CD14-positive monocyte (primary cell): ENCODE results near the gene SFXN2. TPM values are rescaled to one million over a fixed set of nuclear protein-coding genes. Genes with fewer than 3 reads are reported as not detected.
A peak's percentile ranks its signal among the peaks of the same experiment; 100 is the strongest.
"Not testable (repeated sequence)": the region's sequence is repeated elsewhere in the genome, so short reads cannot be mapped to it uniquely, and the experiment has no call there.

ENCODE experiments used
- DNase-seq, 3 donors: peaks; one replicate each; pipeline ENCODE4 v3.0.0-alpha.2; 2011 to 2022
- H2AFZ ChIP-seq: 2 replicates; pipeline ENCODE4 v1.6.0; 2012; ENCODE audit warnings: mild to moderate bottlenecking, low read depth, low read length, inconsistent platforms; ENCODE audit not compliant: insufficient read depth, poor library complexity, severe bottlenecking
- H3K27ac ChIP-seq, 2 donors: 1 replicate in 1 of 2; 2 replicates in 1 of 2; pipeline ENCODE4 v1.5.1; 2012 to 2013; ENCODE audit warnings: low read length in 2 of 2, control low read depth in 1 of 2, inconsistent platforms in 1 of 2, low read depth in 1 of 2, mild to moderate bottlenecking in 1 of 2
- H3K27me3 ChIP-seq, 2 donors: one replicate each; pipeline versions ENCODE4 v1.6.0 to v1.6.1; 2011 to 2013; ENCODE audit warnings: low read length in 2 of 2; ENCODE audit not compliant: control insufficient read depth in 2 of 2, insufficient read depth in 2 of 2
- H3K36me3 ChIP-seq, 2 donors: replicated peaks in 1 of 2; 1 replicate in 1 of 2; 2 replicates in 1 of 2; pipeline versions ENCODE4 v1.5.1 to v1.6.1; 2012 to 2013; ENCODE audit warnings: low read length in 2 of 2, control low read depth in 1 of 2, inconsistent platforms in 1 of 2, mild to moderate bottlenecking in 1 of 2; ENCODE audit not compliant: insufficient read depth in 2 of 2, control insufficient read depth in 1 of 2
- H3K4me1 ChIP-seq, 2 donors: 1 replicate in 1 of 2; 2 replicates in 1 of 2; pipeline versions ENCODE4 v1.5.1 to v1.6.1; 2012 to 2013; ENCODE audit warnings: low read length in 2 of 2, control low read depth in 1 of 2, inconsistent platforms in 1 of 2, mild to moderate bottlenecking in 1 of 2, moderate library complexity in 1 of 2; ENCODE audit not compliant: insufficient read depth in 2 of 2, control insufficient read depth in 1 of 2
- H3K4me2 ChIP-seq: replicated peaks from 2 replicates; pipeline ENCODE3; 2012; ENCODE audit warnings: low read length, moderate library complexity, mild to moderate bottlenecking; ENCODE audit not compliant: poor library complexity, severe bottlenecking; ENCODE audit errors: extremely low read depth
- H3K4me3 ChIP-seq, 3 experiments: fragments of 200-600 bp in 1 of 3; sonication (generic) in 1 of 3; replicated peaks in 1 of 3; 1 replicate in 2 of 3; 2 replicates in 1 of 3; pipeline ENCODE4 v1.5.1; 2011 to 2013; ENCODE audit warnings: low read length in 3 of 3, mild to moderate bottlenecking in 3 of 3, control low read depth in 2 of 3, low read depth in 2 of 3, inconsistent platforms in 1 of 3, moderate library complexity in 1 of 3
- H3K79me2 ChIP-seq: 2 replicates; pipeline ENCODE4 v1.6.0; 2012; ENCODE audit warnings: mild to moderate bottlenecking, control low read depth, inconsistent platforms, low read length, moderate library complexity; ENCODE audit not compliant: insufficient read depth
- H3K9ac ChIP-seq: 2 replicates; pipeline ENCODE4 v1.6.0; 2017; ENCODE audit warnings: low read length, mild to moderate bottlenecking; ENCODE audit not compliant: insufficient read depth, poor library complexity, severe bottlenecking
- H3K9me3 ChIP-seq, 2 donors: replicated peaks in 1 of 2; 1 replicate in 1 of 2; 2 replicates in 1 of 2; pipeline versions ENCODE4 v1.5.1 to v1.6.1; 2012 to 2013; ENCODE audit warnings: low read length in 2 of 2, control low read depth in 1 of 2; ENCODE audit not compliant: control insufficient read depth in 1 of 2, insufficient read depth in 1 of 2
- H4K20me1 ChIP-seq: 2 replicates; pipeline ENCODE4 v1.6.0; 2012; ENCODE audit warnings: mild to moderate bottlenecking, low read length, control low read depth, moderate library complexity; ENCODE audit not compliant: insufficient read depth
- H3K27ac Mint-ChIP-seq, 7 donors: one replicate each; pipeline ENCODE4 v1.8.0; 2020; ENCODE audit warnings: mild to moderate bottlenecking in 7 of 7, mixed read lengths in 7 of 7, moderate library complexity in 6 of 7, inconsistent platforms in 2 of 7
- H3K27me3 Mint-ChIP-seq, 3 donors: one replicate each; pipeline ENCODE4 v1.8.0; 2021 to 2022; ENCODE audit warnings: low read depth in 3 of 3, mild to moderate bottlenecking in 3 of 3, mixed read lengths in 3 of 3, moderate library complexity in 3 of 3, inconsistent platforms in 1 of 3
- H3K36me3 Mint-ChIP-seq, 2 donors: one replicate each; pipeline ENCODE4 v1.8.0; 2020; ENCODE audit warnings: mixed read lengths in 2 of 2, inconsistent platforms in 1 of 2, mild to moderate bottlenecking in 1 of 2
- H3K4me1 Mint-ChIP-seq: one replicate; pipeline ENCODE4 v1.8.0; 2020; ENCODE audit warnings: mild to moderate bottlenecking, mixed read lengths
- H3K4me3 Mint-ChIP-seq, 2 donors: one replicate each; pipeline ENCODE4 v1.8.0; 2020; ENCODE audit warnings: mild to moderate bottlenecking in 2 of 2, mixed read lengths in 2 of 2, moderate library complexity in 1 of 2
- H3K9me3 Mint-ChIP-seq, 7 donors: one replicate each; pipeline ENCODE4 v1.8.0; 2020 to 2022; ENCODE audit warnings: mixed read lengths in 7 of 7, mild to moderate bottlenecking in 6 of 7, moderate library complexity in 6 of 7, inconsistent platforms in 2 of 7
- WGBS: methylation state at CpG from one replicate; pipeline ENCODE4 v1.1.5; 2013; ENCODE audit warnings: missing lambda C conversion rate; ENCODE audit not compliant: insufficient coverage; 5-methylcytosine and 5-hydroxymethylcytosine counted together
- intact Hi-C, 2 donors: fragments of 100-400 bp; cut with micrococcal nuclease; formaldehyde crosslinking; loops; one replicate each; pipeline versions ENCODE4 v1.15.0 to v1.15.1; 2023
- polyA plus RNA-seq, 3 donors: library from polyadenylated mRNA; depleted of rRNA in 1 of 3; unstranded in 2 of 3; stranded (reverse) in 1 of 3; fragments of 300-500 nt in 2 of 3; fragments of >200 nt in 1 of 3; fragmentation: Illumina TruSeq in 2 of 3; gene quantifications; 1 replicate in 2 of 3; 2 replicates in 1 of 3; pipeline ENCODE4 v1.2.3, GENCODE V29; 2012 to 2021
- TF ChIP-seq, protein P1 (sequence below): fragments of 200-600 bp; IDR thresholded peaks from one replicate; pipeline ENCODE4 v1.8.0; 2022; ENCODE audit warnings: antibody characterized with exemption, mild to moderate bottlenecking

SFXN2 gene
- polyA plus RNA-seq, 3 donors, result 1.3 to 2.0 (median 1.8) TPM

DNA sequence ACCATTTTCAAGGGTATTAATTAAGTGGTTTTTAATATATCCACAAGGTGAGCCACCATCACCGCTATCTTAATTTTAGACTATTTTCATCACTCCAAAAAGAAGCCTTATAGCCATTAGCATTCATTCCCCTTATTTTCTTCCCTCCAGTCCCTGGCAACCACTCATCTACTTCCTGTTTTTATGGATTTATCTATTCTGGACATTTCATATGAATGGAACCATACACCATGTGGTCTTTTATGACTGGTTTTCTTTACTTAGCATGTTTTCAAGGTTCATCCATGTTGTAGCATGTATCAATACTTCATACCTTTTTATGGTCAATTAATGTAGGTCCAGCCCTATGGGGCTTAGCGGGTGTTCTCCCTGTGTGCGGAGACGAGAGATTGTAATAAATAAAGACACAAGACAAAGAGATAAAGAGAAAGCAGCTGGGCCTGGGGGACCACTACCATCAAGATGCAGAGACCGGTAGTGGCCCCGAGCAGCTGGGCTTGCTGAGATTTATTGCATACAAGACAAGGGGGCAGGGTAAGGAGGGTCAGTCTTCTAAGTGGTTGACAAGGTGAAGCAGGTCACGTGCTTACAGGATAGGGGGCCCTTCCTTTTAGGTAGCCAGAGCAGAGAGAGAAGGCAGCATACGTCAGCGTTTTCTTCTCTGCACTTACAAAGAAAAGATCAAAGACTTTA lies 44.0 kb downstream of the SFXN2 start:
- peaks cover 88% of the 10 kb centered on the region for H3K79me2 ChIP-seq
- TF ChIP-seq, protein P1, sequence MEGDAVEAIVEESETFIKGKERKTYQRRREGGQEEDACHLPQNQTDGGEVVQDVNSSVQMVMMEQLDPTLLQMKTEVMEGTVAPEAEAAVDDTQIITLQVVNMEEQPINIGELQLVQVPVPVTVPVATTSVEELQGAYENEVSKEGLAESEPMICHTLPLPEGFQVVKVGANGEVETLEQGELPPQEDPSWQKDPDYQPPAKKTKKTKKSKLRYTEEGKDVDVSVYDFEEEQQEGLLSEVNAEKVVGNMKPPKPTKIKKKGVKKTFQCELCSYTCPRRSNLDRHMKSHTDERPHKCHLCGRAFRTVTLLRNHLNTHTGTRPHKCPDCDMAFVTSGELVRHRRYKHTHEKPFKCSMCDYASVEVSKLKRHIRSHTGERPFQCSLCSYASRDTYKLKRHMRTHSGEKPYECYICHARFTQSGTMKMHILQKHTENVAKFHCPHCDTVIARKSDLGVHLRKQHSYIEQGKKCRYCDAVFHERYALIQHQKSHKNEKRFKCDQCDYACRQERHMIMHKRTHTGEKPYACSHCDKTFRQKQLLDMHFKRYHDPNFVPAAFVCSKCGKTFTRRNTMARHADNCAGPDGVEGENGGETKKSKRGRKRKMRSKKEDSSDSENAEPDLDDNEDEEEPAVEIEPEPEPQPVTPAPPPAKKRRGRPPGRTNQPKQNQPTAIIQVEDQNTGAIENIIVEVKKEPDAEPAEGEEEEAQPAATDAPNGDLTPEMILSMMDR, result no peak
- peaks cover 6 to 7% of the 10 kb centered on the region in 2 donors for H3K4me1 ChIP-seq
- no peak overlapping the region for H3K4me2 ChIP-seq
- peaks cover 0 to 2% (median 0%) of the 10 kb centered on the region in 3 donors for H3K27me3 Mint-ChIP-seq
- H3K27ac ChIP-seq, result no peak overlapping the region
- H3K9ac ChIP-seq, result no peak overlapping the region
- no peak for DNase-seq
- H3K27ac Mint-ChIP-seq, result peak overlapping the region in 6 of 7 donors; percentile 35 to 87 (median 52)
- no peaks in the 10 kb centered on the region for H3K9me3 ChIP-seq
- H3K9me3 Mint-ChIP-seq, result peaks cover 0 to 4% (median 0%) of the 10 kb centered on the region in 7 donors
- H3K4me3 Mint-ChIP-seq, result no peak overlapping the region
- intact Hi-C loops, result loop anchor here in 1 of 2 donors (10.0 kb wide), 1 partner anchor 46 kb away; no protein-coding TSS in a partner anchor
- H4K20me1 ChIP-seq, result peaks cover 74% of the 10 kb centered on the region
- H2AFZ ChIP-seq, result no peak overlapping the region
- peaks cover 34 to 58% of the 10 kb centered on the region in 2 donors for H3K36me3 Mint-ChIP-seq
- H3K4me3 ChIP-seq, result no peak overlapping the region
- peaks cover 10 to 22% of the 10 kb centered on the region in 2 donors for H3K36me3 ChIP-seq
- H3K27me3 ChIP-seq, result no peaks in the 10 kb centered on the region
- peaks cover 19% of the 10 kb centered on the region for H3K4me1 Mint-ChIP-seq
- 94% methylated on average over 2 of the region's 9 CpGs for WGBS

DNA sequence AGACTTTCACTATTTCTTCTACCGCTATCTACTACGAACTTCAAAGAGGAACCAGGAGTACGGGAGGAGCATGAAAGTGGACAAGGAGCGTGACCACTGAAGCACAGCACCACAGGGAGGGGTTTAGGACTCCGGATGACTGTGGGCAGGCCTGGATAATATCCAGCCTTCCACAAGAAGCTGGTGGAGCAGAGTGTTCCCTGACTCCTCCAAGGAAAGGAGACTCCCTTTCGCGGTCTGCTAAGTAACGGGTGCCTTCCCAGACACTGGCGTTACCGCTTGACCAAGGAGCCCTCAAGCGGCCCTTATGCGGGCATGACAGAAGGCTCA lies 44.5 kb downstream of the SFXN2 start:
- H3K27me3 ChIP-seq, H3K27me3 Mint-ChIP-seq, H3K9me3 Mint-ChIP-seq, H3K4me1 ChIP-seq, H3K9ac ChIP-seq, H3K9me3 ChIP-seq, DNase-seq, H3K4me3 ChIP-seq, H3K4me3 Mint-ChIP-seq, H3K4me2 ChIP-seq, H3K27ac ChIP-seq, H2AFZ ChIP-seq: not testable (repeated sequence)
- peaks cover 87% of the 10 kb centered on the region for H3K79me2 ChIP-seq
- no CpG with 5 or more reads among the region's 12 CpGs for WGBS
- peaks cover 75% of the 10 kb centered on the region for H4K20me1 ChIP-seq
- peaks cover 37 to 57% of the 10 kb centered on the region in 2 donors for H3K36me3 Mint-ChIP-seq
- intact Hi-C loops, result loop anchor here in 1 of 2 donors (10.0 kb wide), 1 partner anchor 46 kb away; no protein-coding TSS in a partner anchor
- H3K27ac Mint-ChIP-seq, result peak overlapping the region in 3 of 7 donors; percentile 40 to 87 (median 48)
- H3K36me3 ChIP-seq, result peaks cover 12 to 28% of the 10 kb centered on the region in 2 donors
- H3K4me1 Mint-ChIP-seq, result peaks cover 17% of the 10 kb centered on the region
